GM23248 (cell line): ENCODE data around the gene SPIB. TPM values are rescaled to one million over a fixed set of nuclear protein-coding genes. Genes with fewer than 3 reads are reported as not detected.

Experiments
- DNase-seq: peaks from one replicate; pipeline ENCODE4 v3.0.0-alpha.2; 2015
- H2AFZ ChIP-seq: fragments of 200-600 bp; sonication (generic); 2 replicates; pipeline ENCODE4 v1.6.1; 2016; ENCODE audit warnings: antibody characterized with exemption
- H3F3A ChIP-seq: fragments of 200-600 bp; sonication (generic); 2 replicates; pipeline ENCODE4 v1.6.1; 2016; ENCODE audit warnings: mild to moderate bottlenecking, antibody characterized with exemption, mixed run types; ENCODE audit not compliant: insufficient read depth
- H3K27ac ChIP-seq: fragments of 200-600 bp; sonication (generic); 2 replicates; pipeline ENCODE4 v1.5.1; 2016; ENCODE audit warnings: mild to moderate bottlenecking
- H3K27me3 ChIP-seq: fragments of 200-600 bp; sonication (generic); replicated peaks from 2 replicates; pipeline ENCODE4 v1.6.1; 2016; ENCODE audit warnings: mild to moderate bottlenecking; ENCODE audit not compliant: insufficient read depth
- H3K36me3 ChIP-seq: fragments of 200-600 bp; sonication (generic); 2 replicates; pipeline ENCODE4 v1.6.1; 2016; ENCODE audit warnings: low read depth, mild to moderate bottlenecking
- H3K4me1 ChIP-seq: fragments of 200-600 bp; sonication (generic); 2 replicates; pipeline ENCODE4 v1.6.1; 2016; ENCODE audit warnings: mild to moderate bottlenecking; ENCODE audit not compliant: insufficient read depth
- H3K4me2 ChIP-seq: fragments of 200-600 bp; sonication (generic); one replicate; pipeline ENCODE4 v1.6.1; 2016; ENCODE audit warnings: mild to moderate bottlenecking; ENCODE audit not compliant: unreplicated experiment
- H3K4me3 ChIP-seq: fragments of 200-600 bp; sonication (generic); 2 replicates; pipeline ENCODE4 v1.5.1; 2016; ENCODE audit warnings: mild to moderate bottlenecking
- H3K79me2 ChIP-seq: fragments of 200-600 bp; sonication (generic); 2 replicates; pipeline ENCODE4 v1.6.1; 2016; ENCODE audit warnings: mild to moderate bottlenecking; ENCODE audit not compliant: insufficient read depth
- H3K9ac ChIP-seq: fragments of 200-600 bp; sonication (generic); 2 replicates; pipeline ENCODE4 v1.6.1; 2016; ENCODE audit warnings: mild to moderate bottlenecking
- H3K9me2 ChIP-seq: fragments of 200-600 bp; sonication (generic); 2 replicates; pipeline ENCODE4 v1.6.1; 2016; ENCODE audit warnings: mixed run types, mild to moderate bottlenecking, moderate library complexity; ENCODE audit not compliant: insufficient read depth
- H3K9me3 ChIP-seq: fragments of 200-600 bp; sonication (generic); one replicate; pipeline ENCODE4 v1.6.1; 2017; ENCODE audit warnings: low read depth
- H4K20me1 ChIP-seq: fragments of 200-600 bp; sonication (generic); 2 replicates; pipeline ENCODE4 v1.6.0; 2016; ENCODE audit not compliant: insufficient read depth
- EZH2 ChIP-seq: fragments of 200-600 bp; sonication (generic); IDR thresholded peaks from 2 replicates; pipeline ENCODE4 v1.6.1; 2018; ENCODE audit warnings: antibody characterized with exemption, mild to moderate bottlenecking; ENCODE audit not compliant: insufficient read depth, poor library complexity, severe bottlenecking
- EZH2phosphoT487 ChIP-seq: fragments of 200-600 bp; sonication (generic); IDR thresholded peaks from 2 replicates; pipeline ENCODE4 v1.6.1; 2018; ENCODE audit warnings: antibody characterized with exemption, moderate library complexity, mild to moderate bottlenecking, low read depth; ENCODE audit not compliant: insufficient read depth
- WGBS, 2 experiments: methylation state at CpG; one replicate each; pipeline ENCODE4 v1.1.6; 2015 to 2017; ENCODE audit warnings: low lambda C conversion rate in 2 of 2, low coverage in 1 of 2; ENCODE audit errors: missing lambda C conversion rate in 2 of 2; 5-methylcytosine and 5-hydroxymethylcytosine counted together
- in situ Hi-C: fragments of 300-500 bp; cut with MboI; formaldehyde crosslinking; loops from 2 replicates; pipeline ENCODE4 v1.15.0; 2020
- polyA plus RNA-seq: library from polyadenylated mRNA; unstranded; fragments of >200 nt; fragmentation: Nextera tagmentation; extraction: Ambion mirVana; gene quantifications from 2 replicates; pipeline ENCODE4 v1.2.1, GENCODE V29; 2016
- total RNA-seq: library from RNA; depleted of rRNA; stranded (reverse); fragments of >200 nt; shearing (Covaris generic); gene quantifications from 2 replicates; pipeline ENCODE4 v1.2.3, GENCODE V29; 2014

The SPIB gene
- total and polyA plus RNA-seq, 2 experiments from 2014 or later, result not detected

GRCh38 chr19:50459638-50460037 lies 40.9 kb downstream of the SPIB start:
- in situ Hi-C loops, result no loop called here
- no peak overlapping the region for H3K4me2 ChIP-seq

GRCh38 chr19:50460161-50460765 lies 41.5 kb downstream of the SPIB start:
- H3K4me1 ChIP-seq, result no peaks in the 10 kb centered on the region
- H3K4me3 ChIP-seq, result no peak overlapping the region
- H3K9me2 ChIP-seq, result no peaks in the 10 kb centered on the region
- no peak overlapping the region for H2AFZ ChIP-seq
- H3F3A ChIP-seq, result no peaks in the 10 kb centered on the region
- 2 to 4% methylated on average over 12 to 13 of the region's 13 CpGs for WGBS, 2 experiments
- no peaks in the 10 kb centered on the region for H3K9me3 ChIP-seq
- no peak overlapping the region for H3K27ac ChIP-seq
- TF ChIP-seq EZH2phosphoT487, result no peak
- no peak for TF ChIP-seq EZH2
- no peak overlapping the region for H3K4me2 ChIP-seq
- peak; percentile 71 for DNase-seq
- no peaks in the 10 kb centered on the region for H3K36me3 ChIP-seq
- no peaks in the 10 kb centered on the region for H3K79me2 ChIP-seq
- H3K9ac ChIP-seq, result no peak overlapping the region
- H3K27me3 ChIP-seq, result peaks cover 9% of the 10 kb centered on the region
- in situ Hi-C loops, result no loop called here
- H4K20me1 ChIP-seq, result no peaks in the 10 kb centered on the region

More at GRCh38 chr19:50459638-50460037, 40.9 kb downstream of the SPIB start:
- H3K4me3 ChIP-seq, result no peak overlapping the region
- H4K20me1 ChIP-seq, result no peaks in the 10 kb centered on the region
- 0% methylated on average over 1 of the region's 1 CpG; no CpG with 5 or more reads in 1 of the 2 experiments for WGBS, 2 experiments
- no peaks in the 10 kb centered on the region for H3K9me3 ChIP-seq
- H3K79me2 ChIP-seq, result no peaks in the 10 kb centered on the region
- H3K4me1 ChIP-seq, result no peaks in the 10 kb centered on the region
- no peaks in the 10 kb centered on the region for H3K9me2 ChIP-seq
- no peaks in the 10 kb centered on the region for H3K36me3 ChIP-seq
- TF ChIP-seq EZH2phosphoT487 (no peak), EZH2 (no peak)
- no peak overlapping the region for H3K9ac ChIP-seq
- no peak for DNase-seq
- peaks cover 9% of the 10 kb centered on the region for H3K27me3 ChIP-seq
- H3F3A ChIP-seq, result no peaks in the 10 kb centered on the region
- no peak overlapping the region for H2AFZ ChIP-seq
- no peak overlapping the region for H3K27ac ChIP-seq

GRCh38 chr19:50461066-50461875 lies 42.5 kb downstream of the SPIB start:
- TF ChIP-seq EZH2phosphoT487 (no peak), EZH2 (no peak)
- H3K27me3 ChIP-seq, result peaks cover 9% of the 10 kb centered on the region
- no peak overlapping the region for H3K27ac ChIP-seq
- in situ Hi-C loops, result no loop called here
- 23 to 24% methylated on average over 24 to 28 of the region's 28 CpGs for WGBS, 2 experiments
- no peaks in the 10 kb centered on the region for H4K20me1 ChIP-seq
- no peak overlapping the region for H3K9ac ChIP-seq
- H2AFZ ChIP-seq, result no peak overlapping the region
- peak; percentile 79 for DNase-seq
- H3K79me2 ChIP-seq, result no peaks in the 10 kb centered on the region
- no peaks in the 10 kb centered on the region for H3K9me2 ChIP-seq
- H3K4me1 ChIP-seq, result no peaks in the 10 kb centered on the region
- H3K4me3 ChIP-seq, result no peak overlapping the region
- H3K4me2 ChIP-seq, result no peak overlapping the region
- H3K9me3 ChIP-seq, result no peaks in the 10 kb centered on the region
- no peaks in the 10 kb centered on the region for H3F3A ChIP-seq
- H3K36me3 ChIP-seq, result no peaks in the 10 kb centered on the region

- in situ Hi-C loops, result no loop called here
- Histone ChIP-seq H3K4me1 (no peaks in the 10 kb centered on the region), H3K9me2 (no peaks in the 10 kb centered on the region), H2AFZ (no peak overlapping the region), H3F3A (no peaks in the 10 kb centered on the region), H4K20me1 (no peaks in the 10 kb centered on the region), H3K9me3 (no peaks in the 10 kb centered on the region), H3K27me3 (peaks cover 8% of the 10 kb centered on the region), H3K9ac (no peak overlapping the region), H3K79me2 (no peaks in the 10 kb centered on the region), H3K27ac (no peak overlapping the region), H3K4me2 (no peak overlapping the region), H3K4me3 (no peak overlapping the region), H3K36me3 (no peaks in the 10 kb centered on the region)
- DNase-seq, result no peak
- 60 to 62% methylated on average over 7 of the region's 7 CpGs for WGBS, 2 experiments
- TF ChIP-seq EZH2 (no peak), EZH2phosphoT487 (no peak)
Observed at GRCh38 chr19:50462970-50463369, 44.2 kb downstream of the SPIB start.
